Measurements from ENCODE around the gene L3MBTL4.
"Not testable (repeated sequence)": the region's sequence is repeated elsewhere in the genome, so short reads cannot be mapped to it uniquely, and the experiment has no call there.

L3MBTL4 gene

DNA sequence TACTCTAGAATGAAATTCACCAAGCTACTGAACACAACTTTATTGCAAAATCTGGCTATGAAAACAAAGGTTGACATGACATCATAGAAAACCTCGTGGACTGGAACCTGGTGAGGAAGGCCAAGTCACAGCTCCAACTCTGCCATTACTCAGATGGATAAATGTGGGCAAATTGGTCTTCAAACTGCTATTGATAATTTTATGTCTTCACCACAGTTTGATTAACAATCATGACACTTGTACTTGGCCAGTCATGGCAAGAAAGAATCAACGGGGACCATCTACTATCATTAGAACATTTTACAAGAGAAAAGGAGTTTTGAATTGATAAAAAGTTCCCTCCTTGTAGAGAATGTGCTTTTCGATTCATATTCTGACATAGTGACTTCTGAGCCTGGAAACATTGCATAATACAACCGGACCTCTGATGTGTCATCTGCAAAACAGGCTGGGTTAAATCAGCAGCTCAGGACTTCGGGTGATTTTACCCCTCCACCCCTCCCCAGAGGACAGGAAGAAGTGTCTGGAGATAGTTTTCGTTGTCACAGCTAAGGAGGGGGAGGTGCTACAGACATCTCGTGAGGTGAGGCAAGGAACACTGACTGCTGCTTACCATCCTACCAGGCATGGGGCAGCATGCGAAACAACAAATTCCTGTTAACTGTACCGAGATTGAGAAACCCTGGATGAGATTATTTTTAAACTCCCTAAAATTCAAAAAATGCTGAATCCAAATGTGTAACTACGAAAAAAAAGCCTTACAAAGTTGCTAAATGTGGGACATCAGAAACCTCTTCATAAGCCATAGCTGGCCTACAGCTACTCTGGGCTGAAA is 8.4 kb downstream of the L3MBTL4 start:
- FAIRE-seq = no peak

DNA sequence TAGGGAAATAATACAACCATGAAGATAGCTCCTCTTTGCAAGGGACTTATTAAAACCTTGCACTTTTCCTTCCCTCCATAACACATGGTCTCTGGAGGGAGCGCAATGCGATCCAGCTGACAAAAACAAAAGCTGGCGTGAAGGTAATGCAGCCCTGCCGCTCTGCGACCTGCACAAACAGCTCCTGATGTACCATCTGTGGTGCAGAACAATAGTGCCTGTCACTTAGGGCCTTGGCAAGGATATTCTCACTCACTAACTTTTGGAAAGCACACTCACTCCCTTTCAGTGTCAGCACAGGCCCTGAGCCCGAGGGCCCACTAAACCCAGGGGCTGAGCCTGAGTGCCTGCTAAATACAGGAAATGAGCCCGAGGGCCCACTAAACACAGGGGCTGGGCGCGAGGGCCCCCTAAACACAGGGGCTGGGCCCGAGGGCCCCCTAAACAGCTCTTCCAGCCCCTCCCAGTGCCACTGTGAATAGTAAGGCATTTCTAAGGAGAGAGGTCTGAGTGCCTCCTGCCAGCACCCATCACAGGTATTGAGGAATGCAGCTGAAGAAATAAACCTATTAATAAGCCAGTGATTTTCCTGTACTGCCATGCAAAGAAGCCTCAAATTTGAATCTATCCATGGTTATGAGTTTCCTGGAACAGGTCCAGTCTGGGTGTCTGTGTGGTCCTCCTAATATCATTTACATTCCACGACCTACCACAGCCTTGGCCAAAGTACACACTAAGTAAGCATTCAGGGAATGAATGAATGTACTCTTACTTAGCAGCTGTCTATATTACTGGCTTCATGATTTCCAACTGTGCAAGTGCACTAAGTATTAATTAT is 9.3 kb downstream of the L3MBTL4 start:
- FAIRE-seq = no peak

DNA sequence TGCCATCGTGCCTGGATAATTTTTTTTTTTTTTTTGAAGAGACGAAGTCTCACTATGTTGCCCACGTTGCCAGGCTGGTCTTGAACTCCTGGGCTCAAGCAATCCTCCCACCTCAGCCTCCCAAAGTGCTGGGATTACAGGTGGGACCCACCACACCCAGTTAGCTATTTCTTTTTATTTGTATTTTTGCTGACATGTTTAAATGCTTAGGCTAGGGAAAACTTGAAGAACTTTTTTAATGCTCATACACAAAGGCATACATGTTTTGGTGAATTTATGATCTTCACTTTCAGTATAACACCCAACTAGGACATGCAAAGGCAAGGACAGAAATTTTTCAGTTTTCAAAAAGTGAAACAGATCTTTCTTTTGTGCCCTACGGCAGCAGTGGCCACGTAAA is 9.9 kb downstream of the L3MBTL4 start:
- no peak for FAIRE-seq

- FAIRE-seq = no peak
Measured at GRCh38 chr18:6401687-6402086, 13.0 kb downstream of the L3MBTL4 start.

GRCh38 chr18:6399776-6400175 is 14.9 kb downstream of the L3MBTL4 start:
- FAIRE-seq = no peak

DNA sequence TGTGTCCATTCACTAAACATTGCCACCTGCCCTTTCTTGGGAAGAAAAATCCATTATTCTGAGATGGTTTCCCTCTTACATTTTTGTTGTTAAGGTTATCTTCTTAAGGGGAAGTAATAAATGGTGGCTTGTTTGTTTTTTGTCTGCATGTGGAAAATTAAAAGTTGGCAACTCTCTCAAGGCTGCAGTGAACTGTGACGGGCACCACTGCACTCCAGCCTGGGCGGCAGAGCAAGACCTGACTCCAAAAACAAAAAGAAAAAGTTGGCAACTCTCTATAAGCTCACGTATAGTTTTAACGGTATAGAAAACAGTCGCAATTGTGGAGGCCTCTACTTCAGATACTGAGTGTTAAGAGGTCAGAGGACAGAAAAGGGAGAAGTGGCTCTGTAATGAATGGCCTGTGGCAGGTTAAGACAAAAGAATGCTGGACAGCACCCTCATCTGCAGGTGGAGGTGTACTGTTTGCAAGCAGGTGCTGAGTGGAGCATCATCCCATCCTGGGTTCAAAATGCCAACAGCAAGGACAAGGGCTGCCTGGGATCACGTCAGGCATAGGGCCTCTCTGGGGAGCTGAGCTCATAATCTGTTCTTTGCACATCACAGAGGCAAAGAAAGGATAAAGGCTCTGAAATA is 16.7 kb downstream of the L3MBTL4 start:
- no peak for FAIRE-seq

GRCh38 chr18:6396847-6397246 is 17.9 kb downstream of the L3MBTL4 start:
- no peak for FAIRE-seq

DNA sequence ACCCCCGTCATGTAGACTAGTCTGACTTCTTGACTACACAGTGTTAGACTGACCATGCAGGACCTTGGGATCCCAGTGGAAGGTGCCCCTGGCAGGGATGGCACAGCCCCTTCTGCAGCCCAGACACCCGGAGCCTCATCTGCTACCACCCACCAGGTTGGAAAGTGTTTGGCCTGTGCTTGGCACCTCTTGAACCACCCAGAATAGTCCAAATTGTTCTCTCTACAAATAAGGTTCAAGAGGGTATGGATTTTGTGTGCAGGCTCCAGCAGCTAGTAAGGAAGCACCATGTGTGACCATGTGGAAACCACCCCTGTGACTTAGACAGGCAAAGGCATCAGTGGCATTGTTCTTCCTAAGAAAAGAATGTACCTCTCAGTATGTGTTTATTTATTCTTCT is 18.4 kb downstream of the L3MBTL4 start:
- no peak for FAIRE-seq

DNA sequence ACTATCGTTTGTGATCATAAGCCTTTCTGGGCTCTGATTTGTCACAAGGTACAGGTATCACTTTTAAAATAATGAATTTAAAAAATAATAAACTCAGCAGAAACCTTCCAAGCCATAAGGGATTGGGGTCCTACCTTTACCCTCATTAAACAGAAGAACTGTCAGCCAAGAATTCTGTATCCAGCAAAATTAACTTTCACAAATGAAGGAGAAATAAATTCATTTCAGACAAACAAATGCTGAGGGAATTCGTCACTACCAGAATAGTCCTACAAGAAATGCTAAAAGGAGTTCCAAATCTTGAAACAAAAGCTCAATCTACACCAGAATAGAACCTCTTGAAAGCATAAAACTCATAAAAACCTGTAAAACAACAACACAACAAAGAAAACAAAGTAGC is 25.7 kb downstream of the L3MBTL4 start:
- no peak for FAIRE-seq

DNA sequence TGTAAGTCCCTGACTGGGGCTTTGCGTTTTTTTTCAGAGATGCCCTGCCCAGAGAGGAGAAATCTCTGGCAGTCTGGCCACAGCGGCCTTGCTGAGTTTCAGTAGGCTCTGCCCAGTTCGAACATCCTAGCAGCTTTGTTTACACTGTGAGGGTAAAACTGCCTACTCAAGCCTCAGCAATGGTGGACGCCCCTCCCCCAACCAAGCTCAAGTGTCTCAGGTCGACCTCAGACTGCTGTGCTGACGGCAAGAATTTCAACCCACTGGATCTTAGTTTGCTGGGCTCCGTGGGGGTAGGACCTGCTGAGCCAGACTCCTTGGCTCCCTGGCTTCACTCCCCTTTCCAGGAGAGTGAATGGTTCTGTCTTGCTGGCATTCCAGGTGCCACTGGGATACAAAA is 31.7 kb downstream of the L3MBTL4 start:
- no peak for FAIRE-seq

GRCh38 chr18:6377473-6377872 is 37.2 kb downstream of the L3MBTL4 start:
- FAIRE-seq = not testable (repeated sequence)

DNA sequence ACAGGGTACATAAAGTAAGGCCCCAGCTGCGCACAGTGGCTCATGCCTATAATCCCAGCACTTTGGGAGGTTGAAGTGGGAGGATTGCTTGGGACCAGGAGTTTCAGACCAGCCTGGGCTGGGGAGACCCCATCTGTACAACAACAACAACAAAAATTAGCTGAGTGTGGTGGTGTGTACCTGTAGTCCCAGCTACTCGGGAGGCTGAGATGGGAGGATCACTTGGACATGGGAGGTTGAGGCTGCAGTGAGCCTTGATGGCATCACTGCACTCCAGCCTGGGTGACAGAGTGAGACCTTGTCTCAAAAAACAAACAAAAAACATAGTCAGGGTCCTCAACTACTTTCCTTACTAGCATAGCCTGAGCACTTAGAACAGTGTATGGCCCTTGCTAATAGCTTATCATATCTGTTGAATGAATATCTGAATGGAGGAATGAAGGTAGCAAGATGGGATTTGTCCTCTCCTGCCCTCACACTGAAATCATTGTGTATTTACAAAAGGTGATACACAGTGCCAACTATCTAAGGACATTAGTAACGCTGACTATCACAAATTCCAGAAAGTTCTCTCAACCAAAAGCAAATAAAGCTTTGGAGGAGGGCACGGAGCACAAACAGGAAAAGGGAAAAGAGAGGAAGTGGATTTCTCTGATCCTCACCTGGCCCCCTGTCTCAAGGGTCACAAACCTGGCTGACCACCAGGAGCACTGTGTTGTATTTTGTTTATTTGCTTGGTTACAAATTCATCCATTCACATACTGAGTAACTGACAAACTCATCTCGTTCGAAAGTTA is 38.1 kb downstream of the L3MBTL4 start:
- FAIRE-seq = no peak

DNA sequence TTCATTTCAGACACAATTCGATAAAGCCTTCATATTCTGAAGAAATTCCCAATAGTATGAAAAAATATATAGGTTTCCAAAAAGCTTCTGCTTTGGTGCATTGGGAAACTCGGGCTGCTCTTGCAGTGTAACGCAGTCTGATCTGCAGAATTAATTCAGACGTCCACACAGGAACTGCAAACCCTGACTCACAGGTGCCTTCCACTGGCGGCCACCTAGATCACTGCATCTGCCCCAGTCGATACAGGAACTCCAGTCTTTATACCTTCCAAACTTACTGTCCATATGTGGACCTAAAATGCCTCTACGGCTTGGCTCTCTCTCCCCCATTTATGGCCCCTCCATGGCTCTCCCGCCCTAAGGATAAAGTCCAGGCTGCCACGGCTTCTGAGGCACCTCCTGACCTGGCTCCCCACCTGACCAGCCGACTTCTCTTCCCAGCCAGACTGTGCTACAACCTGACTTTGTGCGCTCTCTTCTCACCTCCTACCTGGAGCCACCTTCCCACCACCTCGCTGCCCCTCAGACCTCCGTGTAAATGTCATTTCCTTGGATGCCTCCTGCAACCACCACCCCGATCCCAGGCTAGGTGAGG is 39.7 kb downstream of the L3MBTL4 start:
- FAIRE-seq = no peak

GRCh38 chr18:6374340-6374739 is 40.4 kb downstream of the L3MBTL4 start:
- FAIRE-seq = no peak

- FAIRE-seq = no peak
Measured at GRCh38 chr18:6373187-6373586, 41.5 kb downstream of the L3MBTL4 start.

- FAIRE-seq = no peak
Measured at GRCh38 chr18:6370886-6371635, 43.6 kb downstream of the L3MBTL4 start.

GRCh38 chr18:6370410-6370809 is 44.3 kb downstream of the L3MBTL4 start:
- no peak for FAIRE-seq

- no peak for FAIRE-seq
Measured at GRCh38 chr18:6368017-6368416, 46.7 kb downstream of the L3MBTL4 start.

GRCh38 chr18:6367208-6367607 is 47.5 kb downstream of the L3MBTL4 start:
- no peak for FAIRE-seq

GRCh38 chr18:6366776-6367175 is 47.9 kb downstream of the L3MBTL4 start:
- FAIRE-seq = no peak

DNA sequence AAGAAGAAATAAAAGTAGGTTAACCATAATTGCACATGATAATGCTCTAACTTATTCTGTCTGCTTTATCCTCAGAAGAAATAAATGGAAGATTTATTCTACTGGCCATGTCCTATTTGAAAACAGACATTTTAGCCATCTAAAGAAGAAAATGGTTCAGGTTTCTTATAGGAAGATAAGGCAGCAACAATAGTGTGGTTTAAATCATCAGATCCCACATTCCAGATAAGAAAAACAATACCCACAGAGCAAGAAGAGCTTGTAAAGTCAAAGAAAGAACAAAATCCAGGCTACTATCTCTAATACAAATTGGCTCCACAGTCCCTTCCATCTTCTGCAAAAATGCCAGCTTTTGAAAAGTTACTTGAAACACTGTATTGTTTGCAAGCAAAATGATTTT is 49.3 kb downstream of the L3MBTL4 start:
- no peak for FAIRE-seq

GRCh38 chr18:6363216-6363615 is 51.5 kb downstream of the L3MBTL4 start:
- FAIRE-seq = no peak

Measured in G401.6 (cell line).